GM19328 (cell line): ENCODE data around the gene PRDM2.
"Not testable (repeated sequence)": the region's sequence is repeated elsewhere in the genome, so short reads cannot be mapped to it uniquely, and the experiment has no call there.

Experiments used
- ATAC-seq: cut with Tn5 transposase; IDR thresholded peaks from one replicate; pipeline ENCODE4 v1.9.1; 2021; ENCODE audit warnings: mild to moderate bottlenecking, moderate library complexity; ENCODE audit not compliant: unreplicated experiment

The PRDM2 gene

DNA sequence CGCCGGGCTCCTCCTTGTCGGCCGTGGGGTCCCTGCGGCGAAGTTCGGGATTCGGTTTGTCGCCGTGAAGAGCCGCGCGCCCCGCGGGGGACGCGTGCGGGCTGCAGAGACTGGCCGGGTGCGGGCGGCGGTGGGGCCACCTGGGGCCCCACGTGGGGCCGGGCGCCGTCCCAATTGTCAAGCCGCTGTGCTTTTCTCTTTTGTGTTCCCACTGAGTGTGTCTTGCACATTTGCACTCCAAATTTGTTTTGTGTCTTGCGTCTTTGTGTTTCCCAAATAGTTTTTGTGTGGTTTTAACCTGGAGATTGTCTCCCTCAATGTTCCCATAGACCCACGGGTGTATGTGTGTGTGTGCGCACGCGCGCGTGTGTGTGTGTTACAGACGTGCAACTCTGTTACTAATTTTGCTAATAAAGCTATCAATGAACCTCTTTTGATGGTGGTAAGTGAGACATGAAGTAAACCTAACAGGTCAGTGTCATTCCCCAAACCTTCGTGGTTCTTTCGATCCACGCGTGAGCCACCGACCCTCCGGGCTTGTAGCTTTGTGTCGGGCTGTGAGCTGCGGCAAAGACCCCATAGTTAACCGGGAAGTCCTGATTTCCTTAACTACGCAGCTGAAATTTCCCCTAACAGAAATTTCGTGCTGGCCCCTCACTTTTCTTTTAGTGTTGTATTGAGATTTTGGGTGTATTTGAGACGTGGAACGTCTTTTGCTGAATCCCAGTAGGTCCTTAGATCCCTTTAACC, 708 bp downstream of the PRDM2 start:
- peak; percentile 27 for ATAC-seq

DNA sequence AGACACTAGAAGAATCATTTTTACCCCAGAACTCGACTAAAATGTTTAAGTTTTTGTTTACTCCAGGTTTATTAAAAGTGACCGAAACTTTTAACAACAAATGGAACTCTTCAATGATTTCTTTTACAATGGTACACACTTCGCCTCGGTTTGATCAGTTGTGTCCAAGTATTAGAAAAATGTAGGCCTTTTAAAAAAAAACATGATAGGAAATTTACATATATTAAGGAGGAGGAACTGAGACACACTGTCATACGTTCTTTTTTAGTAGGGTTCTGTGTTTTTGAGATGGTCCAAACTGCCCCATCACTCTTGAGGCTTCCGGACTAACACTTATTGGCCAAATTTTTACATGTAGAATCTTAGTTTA, 1.3 kb downstream of the PRDM2 start:
- no peak for ATAC-seq

DNA sequence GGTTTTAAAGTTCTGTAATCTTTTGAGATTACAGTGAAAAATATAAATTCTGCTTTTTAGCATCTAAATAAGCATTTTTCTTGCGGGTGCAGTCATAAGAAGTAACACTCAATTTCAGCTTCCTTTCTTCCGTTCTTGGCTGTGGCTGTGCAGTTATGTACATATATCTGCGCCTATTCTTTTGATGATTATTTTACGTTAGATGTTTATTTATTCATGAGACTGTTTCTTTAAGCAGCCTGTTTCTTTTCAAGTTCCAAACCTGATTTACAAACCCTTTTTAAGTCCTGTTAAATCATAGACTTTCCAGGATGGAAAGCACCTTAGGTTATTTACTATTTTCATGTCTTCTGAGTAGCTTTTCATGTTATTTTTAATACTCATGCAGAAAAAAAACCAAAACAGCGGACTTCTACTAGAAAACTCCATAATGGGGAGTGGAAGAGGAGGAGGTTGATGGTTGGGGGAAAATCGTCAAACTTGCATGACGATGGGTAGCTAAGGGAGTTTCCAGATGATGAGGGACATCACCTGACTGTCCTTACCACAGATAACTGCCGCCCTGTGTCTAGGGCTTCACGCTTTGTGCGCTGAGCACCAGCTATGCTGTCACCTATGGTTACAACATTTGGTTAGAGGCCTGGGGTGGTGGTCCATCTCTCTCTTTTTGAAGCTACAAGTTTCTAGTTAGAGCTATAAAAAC, 2.6 kb downstream of the PRDM2 start:
- peak; percentile 55 for ATAC-seq

GRCh38 chr1:13703128-13703513, 3.1 kb downstream of the PRDM2 start:
- no peak for ATAC-seq

- ATAC-seq: no peak
Measured at GRCh38 chr1:13703558-13704490, 3.8 kb downstream of the PRDM2 start.

DNA sequence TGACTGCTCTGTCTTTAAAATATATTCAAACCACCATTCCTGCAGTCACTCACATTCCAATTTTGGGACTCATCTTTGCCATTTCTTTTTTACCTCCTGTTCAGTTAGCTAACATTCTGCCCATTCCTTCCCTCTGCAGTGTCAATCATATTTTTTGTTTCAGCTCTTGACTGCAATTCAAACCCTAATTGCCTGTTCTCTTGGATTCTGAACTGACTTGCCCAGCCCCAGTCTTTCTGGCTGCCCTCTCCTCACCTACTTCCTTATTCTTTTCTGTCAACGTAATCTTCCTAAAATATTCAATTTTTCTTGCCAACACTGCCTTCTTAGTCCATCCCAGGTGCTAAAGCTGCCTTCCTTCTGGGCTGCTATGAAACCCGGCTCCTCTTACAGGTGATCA, 6.1 kb downstream of the PRDM2 start:
- no peak for ATAC-seq

DNA sequence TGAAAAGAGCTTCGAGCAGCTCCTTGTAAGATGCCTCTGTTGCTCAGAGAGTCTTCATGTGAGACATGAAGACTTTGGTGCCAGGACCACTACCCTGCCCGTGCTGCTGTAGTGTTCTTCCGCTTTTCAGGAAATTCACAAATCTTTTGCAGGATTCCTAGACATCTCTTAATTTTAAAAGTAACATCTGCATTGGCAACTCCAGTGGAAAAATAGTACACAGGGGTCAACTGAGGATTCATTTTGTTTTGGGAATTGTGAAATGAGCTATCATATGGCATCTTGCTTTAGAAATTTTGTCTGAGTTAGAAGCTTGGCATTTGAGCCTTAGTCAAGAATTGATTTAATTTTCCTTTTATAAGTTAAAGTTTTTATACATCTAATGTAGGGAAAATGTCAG, 7.2 kb downstream of the PRDM2 start:
- no peak for ATAC-seq

DNA sequence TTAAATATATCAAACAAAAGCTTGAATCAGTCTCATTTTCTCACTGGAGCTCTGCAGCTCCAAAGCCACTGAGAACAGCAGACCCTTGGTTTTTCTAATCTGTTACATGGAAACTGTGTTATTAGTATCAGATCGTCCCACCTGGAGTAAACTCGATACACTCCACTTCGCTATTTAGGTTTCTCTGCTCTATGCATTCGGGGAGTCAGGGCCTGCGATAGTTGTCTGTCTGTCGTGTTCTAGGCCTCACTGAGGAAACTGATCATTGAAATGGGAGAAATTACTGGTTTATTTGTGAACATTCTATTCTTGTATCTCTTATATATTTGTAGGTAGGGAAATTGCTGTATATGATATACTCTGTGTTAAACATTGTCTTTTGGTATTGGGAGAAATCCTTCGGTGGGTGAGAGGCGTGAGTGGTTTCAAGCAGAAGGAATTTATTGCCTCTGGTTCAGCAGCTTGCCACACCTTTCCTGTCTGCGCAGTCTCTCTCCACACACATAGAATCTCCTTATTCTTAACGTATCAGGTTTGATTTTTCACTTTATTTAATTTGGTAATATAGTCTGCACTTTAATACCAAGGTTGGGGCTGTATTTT, 8.5 kb downstream of the PRDM2 start:
- ATAC-seq: no peak

- ATAC-seq: no peak
Measured at GRCh38 chr1:13710086-13710485, 10.1 kb downstream of the PRDM2 start.

GRCh38 chr1:13714851-13715250, 14.9 kb downstream of the PRDM2 start:
- no peak for ATAC-seq

- ATAC-seq: not testable (repeated sequence)
Measured at GRCh38 chr1:13715616-13716287, 15.8 kb downstream of the PRDM2 start.

GRCh38 chr1:13722808-13723360, 22.9 kb downstream of the PRDM2 start:
- ATAC-seq: no peak

- no peak for ATAC-seq
Measured at GRCh38 chr1:13723810-13724209, 23.8 kb downstream of the PRDM2 start.

GRCh38 chr1:13725714-13726175, 25.8 kb downstream of the PRDM2 start:
- no peak for ATAC-seq

GRCh38 chr1:13728091-13728715, 28.2 kb downstream of the PRDM2 start:
- ATAC-seq: no peak

- no peak for ATAC-seq
Measured at GRCh38 chr1:13730291-13730690, 30.3 kb downstream of the PRDM2 start.

- peak; percentile 93 for ATAC-seq
Measured at GRCh38 chr1:13730751-13731482, 30.9 kb downstream of the PRDM2 start.

DNA sequence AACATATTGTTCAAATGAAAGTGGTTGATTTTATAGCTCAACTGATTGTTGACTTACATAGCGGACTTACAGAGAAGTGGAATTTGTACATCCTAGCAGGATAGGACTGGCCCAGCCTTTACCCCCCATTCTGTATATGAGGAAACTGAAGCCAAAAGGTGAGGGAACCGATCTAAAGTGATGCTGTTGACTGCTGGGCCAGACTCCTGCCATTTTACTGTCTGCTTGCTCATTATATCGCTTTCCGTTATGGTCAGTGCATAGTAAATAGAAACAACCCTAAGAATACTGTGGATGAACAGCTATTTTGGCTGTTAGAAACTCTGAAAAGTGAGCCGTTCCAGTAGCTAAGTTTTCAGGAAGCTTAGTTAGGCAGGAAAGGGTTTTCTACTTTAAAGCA, 31.9 kb downstream of the PRDM2 start:
- no peak for ATAC-seq
